Heart left ventricle (tissue), 16 donors: ENCODE data around the gene OR2D2. TPM values are rescaled to one million over a fixed set of nuclear protein-coding genes. Genes with fewer than 3 reads are reported as not detected.

Experiments used
- ATAC-seq, 4 donors: fragments of 200-7000 bp; cut with Tn5 transposase; one replicate each; pipeline ENCODE4 v1.9.1; 2020 to 2022; ENCODE audit warnings: moderate library complexity in 4 of 4, mild to moderate bottlenecking in 3 of 4, moderate number of reproducible peaks in 1 of 4
- DNase-seq, 5 donors: peaks; one replicate each; pipeline ENCODE4 v3.0.0-alpha.2; 2020
- H3K27ac ChIP-seq, 12 donors: fragments of 200-600 bp; sonication (generic) in 4 of 12; one replicate each; pipeline versions ENCODE4 v1.5.0 to v1.8.0; 2016 to 2022; ENCODE audit warnings: mild to moderate bottlenecking in 2 of 12
- H3K27me3 ChIP-seq, 9 donors: fragments of 200-600 bp; sonication (generic) in 2 of 9; one replicate each; pipeline versions ENCODE4 v1.5.1 to v1.8.0; 2016 to 2022; ENCODE audit warnings: mild to moderate bottlenecking in 3 of 9
- H3K36me3 ChIP-seq, 9 donors: fragments of 200-600 bp; sonication (generic) in 2 of 9; one replicate each; pipeline versions ENCODE4 v1.5.0 to v1.8.0; 2018 to 2022; ENCODE audit warnings: mild to moderate bottlenecking in 2 of 9
- H3K4me1 ChIP-seq, 12 donors: fragments of 200-600 bp; sonication (generic) in 4 of 12; one replicate each; pipeline versions ENCODE4 v1.5.0 to v1.8.0; 2016 to 2022; ENCODE audit warnings: mild to moderate bottlenecking in 3 of 12
- H3K4me3 ChIP-seq, 12 donors: fragments of 200-600 bp; sonication (generic) in 4 of 12; one replicate each; pipeline versions ENCODE4 v1.5.0 to v1.8.0; 2017 to 2022; ENCODE audit warnings: mild to moderate bottlenecking in 9 of 12, moderate library complexity in 4 of 12
- H3K9me3 ChIP-seq, 12 donors: fragments of 200-600 bp; sonication (generic) in 4 of 12; one replicate each; pipeline versions ENCODE4 v1.5.0 to v1.8.0; 2016 to 2022; ENCODE audit warnings: mild to moderate bottlenecking in 1 of 12
- POLR2A ChIP-seq, 2 donors: fragments of 450-650 bp; IDR thresholded peaks; one replicate each; pipeline ENCODE4 v1.6.1; 2017; ENCODE audit warnings: antibody characterized with exemption in 2 of 2, mild to moderate bottlenecking in 2 of 2, moderate library complexity in 2 of 2
- WGBS, 4 donors: extraction: QIAGEN DNeasy Blood & Tissue Kit in 2 of 4; methylation state at CpG; one replicate each; pipeline versions ENCODE4 v1.1.5 to v1.1.7; 2013 to 2018; 5-methylcytosine and 5-hydroxymethylcytosine counted together
- intact Hi-C, 10 donors: fragments of 100-400 bp; cut with DNase I; formaldehyde crosslinking; loops; one replicate each; pipeline versions ENCODE4 v1.11.1 to v1.14.2; 2022
- polyA plus RNA-seq, 2 donors: library from polyadenylated mRNA; stranded (reverse); fragments of 200-250 nt; gene quantifications; one replicate each; pipeline ENCODE4 v1.2.3, GENCODE V29; 2013
- total RNA-seq, 9 donors: library from RNA; depleted of rRNA in 2 of 9; stranded (reverse); fragments of >200 nt in 2 of 9; fragmentation: NEBNext Ultra II Directional in 3 of 9; extraction: Animal tissue kit (Norgen Biotek cat#: 25700) in 3 of 9; gene quantifications; one replicate each; pipeline versions ENCODE4 v1.1.0 to v1.2.4, GENCODE V29; 2016 to 2023
- TF ChIP-seq, protein P1 (sequence below), 12 donors: fragments of 200-600 bp; sonication (generic) in 4 of 12; IDR thresholded peaks; one replicate each; pipeline versions ENCODE4 v1.5.0 to v1.8.0; 2018 to 2022; ENCODE audit warnings: antibody characterized with exemption in 12 of 12, mild to moderate bottlenecking in 5 of 12
- donor health status: ischemic (EF 13 %, LVEDD 7.1; RV severe dilation, severe dysfunction).
- donor health status: healthy with polysubstance abuse.
- donor health status: DM: no; HTN: yes; CAD: no.
- donor health status: DM: no; HTN: no; CAD: no.
- donor health status: ischemic (EF 25% LVEDD 6.9; RV normal size, moderate dysfunction).
- donor health status: ischemic (EF 25% LVEDD 5.7; RV mildly dilated, moderate dysfunction).
- donor health status: healthy.
- donor health status: DM: yes; HTN: yes; CAD: no.
- donor health status: ischemic (EF 35%, LVEDD 5.7; RV mildly dilated, moderate dysfunction).
- donor health status: nonischemic (EF 11% LVEDD 7.7; RV severe dilation, severe dysfunction).
- donor health status: DM: yes; HTN: yes; CAD: no.
- donor health status: PGD.
- donor health status: ischemic (EF 29% LVEDD 5.4; RV normal size, mild dysfunction).
- donor health status: nonischemic (EF 23%, LVEDD 6.1; RV moderate dilation, normal function).

OR2D2 gene
- total and polyA plus RNA-seq, 11 donors, result not detected

DNA sequence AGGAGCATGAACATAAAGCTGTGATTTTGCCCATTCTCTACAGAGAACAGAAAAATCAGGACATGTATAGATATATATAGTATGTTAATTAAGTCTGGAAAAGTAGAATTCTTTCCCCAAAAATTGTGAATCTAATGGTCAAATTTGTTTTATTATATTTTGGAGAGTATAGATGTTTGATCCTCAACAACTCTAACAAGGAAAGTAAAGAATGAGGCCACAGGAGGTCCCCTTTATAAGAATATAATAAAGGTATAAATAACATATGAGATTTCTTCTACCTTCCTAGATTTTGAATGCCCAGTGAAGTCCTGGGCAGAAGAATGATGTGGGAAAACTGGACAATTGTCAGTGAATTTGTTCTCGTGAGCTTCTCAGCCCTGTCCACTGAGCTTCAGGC lies 16.0 kb downstream of the OR2D2 start, which contains the start of gene OR10A4:
OR10A4 (plus strand) TSS at position 301 of the 400 bp plus-strand sequence; CDS start at position 324, 23 bp downstream.
- H3K4me3 ChIP-seq, result no peak within 1 kb of the TSS
- 85 to 100% (median 95%) methylated on average over 1 of the region's 1 CpG for WGBS, 4 donors
- no peaks in the 10 kb centered on the region for H3K4me1 ChIP-seq
- no peaks in the 10 kb centered on the region for H3K27me3 ChIP-seq
- TF ChIP-seq POLR2A (IDR thresholded peaks at IDR 0.05), result no peak
- TF ChIP-seq, protein P1, sequence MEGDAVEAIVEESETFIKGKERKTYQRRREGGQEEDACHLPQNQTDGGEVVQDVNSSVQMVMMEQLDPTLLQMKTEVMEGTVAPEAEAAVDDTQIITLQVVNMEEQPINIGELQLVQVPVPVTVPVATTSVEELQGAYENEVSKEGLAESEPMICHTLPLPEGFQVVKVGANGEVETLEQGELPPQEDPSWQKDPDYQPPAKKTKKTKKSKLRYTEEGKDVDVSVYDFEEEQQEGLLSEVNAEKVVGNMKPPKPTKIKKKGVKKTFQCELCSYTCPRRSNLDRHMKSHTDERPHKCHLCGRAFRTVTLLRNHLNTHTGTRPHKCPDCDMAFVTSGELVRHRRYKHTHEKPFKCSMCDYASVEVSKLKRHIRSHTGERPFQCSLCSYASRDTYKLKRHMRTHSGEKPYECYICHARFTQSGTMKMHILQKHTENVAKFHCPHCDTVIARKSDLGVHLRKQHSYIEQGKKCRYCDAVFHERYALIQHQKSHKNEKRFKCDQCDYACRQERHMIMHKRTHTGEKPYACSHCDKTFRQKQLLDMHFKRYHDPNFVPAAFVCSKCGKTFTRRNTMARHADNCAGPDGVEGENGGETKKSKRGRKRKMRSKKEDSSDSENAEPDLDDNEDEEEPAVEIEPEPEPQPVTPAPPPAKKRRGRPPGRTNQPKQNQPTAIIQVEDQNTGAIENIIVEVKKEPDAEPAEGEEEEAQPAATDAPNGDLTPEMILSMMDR (IDR thresholded peaks at IDR 0.05), result no peak
- ATAC-seq (no peak), DNase-seq (no peak)
- peaks cover 0 to 7% (median 0%) of the 10 kb centered on the region in 12 donors for H3K9me3 ChIP-seq
- H3K27ac ChIP-seq, result no peak within 1 kb of the TSS
- intact Hi-C loops, result no loop called here
- no peaks in the 10 kb centered on the region for H3K36me3 ChIP-seq

DNA sequence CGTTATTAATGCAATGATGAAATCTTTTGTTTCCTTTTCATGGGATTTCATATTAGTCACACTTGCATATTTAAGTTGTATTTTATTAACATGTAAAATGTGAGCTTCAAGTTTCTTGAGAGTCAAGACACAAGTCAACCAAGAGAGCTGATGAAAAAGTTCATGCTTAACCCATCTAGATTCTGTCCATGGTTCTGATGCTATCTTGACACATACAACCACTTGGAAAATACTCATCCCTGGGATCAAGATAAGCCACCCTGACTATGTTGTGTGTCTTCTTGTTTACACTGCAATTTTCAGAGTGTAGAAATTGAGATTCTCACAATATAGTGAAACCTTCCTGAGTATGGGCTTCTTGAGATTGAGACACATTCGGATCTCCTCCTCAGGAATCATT lies 16.5 kb downstream of the OR2D2 start:
- no peaks in the 10 kb centered on the region for H3K4me1 ChIP-seq
- H3K9me3 ChIP-seq, result peaks cover 0 to 7% (median 0%) of the 10 kb centered on the region in 12 donors
- intact Hi-C loops, result no loop called here
- 82 to 88% (median 86%) methylated on average over 2 of the region's 2 CpGs for WGBS, 4 donors
- H3K27ac ChIP-seq, result no peak overlapping the region
- no peaks in the 10 kb centered on the region for H3K27me3 ChIP-seq
- no peaks in the 10 kb centered on the region for H3K36me3 ChIP-seq
- no peak overlapping the region for H3K4me3 ChIP-seq
- ATAC-seq, result no peak
- DNase-seq, result no peak
- TF ChIP-seq, protein P1 (IDR thresholded peaks at IDR 0.05), result no peak

DNA sequence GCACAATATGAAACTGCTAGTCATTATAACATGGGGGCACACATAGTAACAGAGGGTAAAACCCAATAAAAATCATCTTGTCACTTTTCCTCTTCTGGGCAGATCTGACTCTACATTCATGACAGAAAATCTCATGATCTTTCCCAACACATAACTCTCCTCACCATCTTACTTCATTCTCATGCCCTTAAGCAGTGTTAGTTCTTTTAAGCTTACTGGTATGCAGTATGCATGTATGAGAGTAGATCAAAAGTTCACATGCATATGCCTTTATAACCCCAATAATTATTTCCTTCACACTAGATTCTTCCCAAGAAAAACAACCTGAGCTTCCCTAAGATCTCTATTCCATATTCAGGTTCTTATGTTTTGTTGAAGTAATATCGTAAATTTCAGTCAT lies 21.0 kb downstream of the OR2D2 start:
- H3K4me1 ChIP-seq, result no peaks in the 10 kb centered on the region
- H3K27ac ChIP-seq, result no peak overlapping the region
- H3K36me3 ChIP-seq, result no peaks in the 10 kb centered on the region
- intact Hi-C loops, result no loop called here
- no peak overlapping the region for H3K4me3 ChIP-seq
- no peaks in the 10 kb centered on the region for H3K9me3 ChIP-seq
- DNase-seq (no peak), ATAC-seq (no peak)
- no peaks in the 10 kb centered on the region for H3K27me3 ChIP-seq
- WGBS, 4 donors, result 78 to 85% (median 82%) methylated on average over 1 of the region's 1 CpG
- TF ChIP-seq POLR2A (IDR thresholded peaks at IDR 0.05), result no peak
- TF ChIP-seq, protein P1 (IDR thresholded peaks at IDR 0.05), result no peak

DNA sequence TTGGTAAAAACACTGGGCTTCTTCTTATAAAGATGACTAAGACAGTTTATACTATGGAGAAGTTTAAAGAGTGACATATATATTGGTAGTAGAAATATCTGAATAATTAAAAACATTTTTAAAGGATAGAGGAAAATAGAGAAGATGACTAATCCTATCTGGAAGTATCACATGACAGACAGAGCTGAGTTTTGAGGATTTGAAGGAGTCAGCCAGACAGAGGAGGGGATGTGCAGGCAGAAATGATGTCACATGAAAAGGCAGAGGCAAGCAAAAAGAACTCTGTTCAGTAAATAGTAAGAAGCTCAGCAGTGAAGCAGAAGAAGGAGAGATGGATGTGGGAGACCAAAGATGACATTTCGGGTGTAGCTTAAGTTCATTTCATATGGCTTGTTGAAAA lies 27.9 kb downstream of the OR2D2 start:
- DNase-seq (no peak), ATAC-seq (no peak)
- Histone ChIP-seq H3K9me3 (no peaks in the 10 kb centered on the region), H3K27ac (no peak overlapping the region), H3K36me3 (no peaks in the 10 kb centered on the region), H3K4me3 (no peak overlapping the region), H3K4me1 (no peaks in the 10 kb centered on the region), H3K27me3 (no peaks in the 10 kb centered on the region)
- intact Hi-C loops, result no loop called here
- TF ChIP-seq POLR2A (IDR thresholded peaks at IDR 0.05), result no peak
- TF ChIP-seq, protein P1 (IDR thresholded peaks at IDR 0.05), result no peak
- 77 to 86% (median 82%) methylated on average over 1 of the region's 1 CpG for WGBS, 4 donors
